HepG2 (cell line): ENCODE results near the gene PEAK1. TPM values are rescaled to one million over a fixed set of nuclear protein-coding genes. Genes with fewer than 3 reads are reported as not detected.

Experiments
- ATAC-seq: fragments of 200-7000 bp; cut with Tn5 transposase; 3 replicates; pipeline ENCODE4 v1.9.1; 2020; ENCODE audit warnings: mild to moderate bottlenecking, moderate library complexity
- BruUV-seq: library from RNA; stranded (reverse); fragments of 400-500 nt; replicated peaks from 2 replicates; lab custom pipeline; 2021; lab: Mats Ljungman, UMichigan
- CTCF ChIA-PET: fragments of 300-600 bp; formaldehyde crosslinking; extraction: SDS; loops from one replicate; lab custom pipeline; 2021; ENCODE audit warnings: low total read pairs, inconsistent platforms, low intra/inter-chr PET ratio; lab: Yijun Ruan, JAX
- POLR2A ChIA-PET: fragments of 350-600 bp; sonication (Branson Sonifier 250); formaldehyde crosslinking; loops from one replicate; lab custom pipeline; 2020; ENCODE audit warnings: antibody characterized with exemption, inconsistent platforms; lab: Yijun Ruan, JAX
- DNase-seq: peaks from one replicate; pipeline ENCODE4 v3.0.0-alpha.2; 2015; ENCODE audit warnings: low spot score
- FAIRE-seq: peaks from 3 replicates; lab custom pipeline; 2011; peaks lifted over from hg19 to GRCh38; lab: Jason Lieb, UNC
- H2AFZ ChIP-seq: one replicate; pipeline ENCODE4 v1.6.1; 2011; ENCODE audit warnings: low read length, inconsistent platforms
- H3K27ac ChIP-seq: fragments of 300-600 bp; 3 replicates; pipeline ENCODE4 v1.8.0; 2011; ENCODE audit warnings: mixed run types, mild to moderate bottlenecking, mixed read lengths, low read length, inconsistent platforms; ENCODE audit not compliant: insufficient read depth; ENCODE audit errors: extremely low read length
- H3K27me3 ChIP-seq, 2 experiments: fragments of 200-600 bp in 1 of 2; 2 replicates in 1 of 2; 3 replicates in 1 of 2; pipeline versions ENCODE4 v1.6.0 to v1.8.0; 2011; ENCODE audit warnings: low read length in 2 of 2, mild to moderate bottlenecking in 2 of 2, moderate library complexity in 2 of 2, inconsistent platforms in 1 of 2; ENCODE audit not compliant: insufficient read depth in 2 of 2, control insufficient read depth in 1 of 2
- H3K36me3 ChIP-seq, 2 experiments: fragments of 200-600 bp in 1 of 2; replicated peaks in 1 of 2; 2 replicates in 1 of 2; 3 replicates in 1 of 2; pipeline versions ENCODE4 v1.5.1 to v1.8.0; 2011; ENCODE audit warnings: low read length in 2 of 2, inconsistent platforms in 1 of 2; ENCODE audit not compliant: insufficient read depth in 2 of 2, control insufficient read depth in 1 of 2
- H3K4me1 ChIP-seq: 2 replicates; pipeline ENCODE4 v1.5.1; 2012; ENCODE audit warnings: low read length, inconsistent platforms; ENCODE audit not compliant: insufficient read depth
- H3K4me2 ChIP-seq: 2 replicates; pipeline ENCODE4 v1.6.0; 2011; ENCODE audit warnings: low read depth, low read length, inconsistent platforms
- H3K4me3 ChIP-seq, 3 experiments: fragments of 200-600 bp in 1 of 3; sonication (generic), shearing (Covaris generic) in 1 of 3; replicated peaks in 1 of 3; 2 replicates each; pipeline ENCODE4 v1.5.1; 2011 to 2016; ENCODE audit warnings: low read length in 3 of 3, inconsistent platforms in 2 of 3, low read depth in 2 of 3, mild to moderate bottlenecking in 2 of 3, control low read depth in 1 of 3, mixed read lengths in 1 of 3; ENCODE audit not compliant: insufficient read depth in 1 of 3
- H3K79me2 ChIP-seq: one replicate; pipeline ENCODE4 v1.6.1; 2011; ENCODE audit warnings: low read length, inconsistent platforms; ENCODE audit not compliant: insufficient read depth
- H3K9ac ChIP-seq: 2 replicates; pipeline ENCODE4 v1.6.0; 2011; ENCODE audit warnings: mild to moderate bottlenecking, low read depth, low read length, inconsistent platforms; ENCODE audit not compliant: insufficient read depth
- H3K9me3 ChIP-seq: 2 replicates; pipeline ENCODE4 v1.5.1; 2012; ENCODE audit warnings: mild to moderate bottlenecking, low read length
- H4K20me1 ChIP-seq: 2 replicates; pipeline ENCODE4 v1.6.0; 2011; ENCODE audit warnings: inconsistent platforms, mild to moderate bottlenecking, low read length, moderate library complexity; ENCODE audit not compliant: insufficient read depth
- ADNP ChIP-seq: sonication (generic); formaldehyde crosslinking; IDR thresholded peaks from 2 replicates; pipeline ENCODE4 v1.4.0; 2020; ENCODE audit warnings: missing genetic modification reagents
- AHDC1 ChIP-seq: sonication (generic); formaldehyde crosslinking; IDR thresholded peaks from 2 replicates; pipeline ENCODE4 v1.5.1; 2020; ENCODE audit warnings: mild to moderate bottlenecking, missing genetic modification reagents, borderline replicate concordance
- ELK4 ChIP-seq: sonication (generic); formaldehyde crosslinking; IDR thresholded peaks from 2 replicates; pipeline ENCODE4 v1.9.0; 2021; ENCODE audit warnings: missing genetic modification reagents, borderline replicate concordance
- KDM6A ChIP-seq: IDR thresholded peaks from 2 replicates; pipeline ENCODE4 v1.6.1; 2016; ENCODE audit warnings: low read depth
- MIER3 ChIP-seq: IDR thresholded peaks from 2 replicates; pipeline ENCODE4 v1.6.1; 2016; ENCODE audit warnings: missing compliant biosample characterization, borderline replicate concordance
- SMARCC2 ChIP-seq: fragments of 450-650 bp; IDR thresholded peaks from 2 replicates; pipeline ENCODE4 v1.6.1; 2017; ENCODE audit warnings: antibody characterized with exemption, mild to moderate bottlenecking
- TFDP1 ChIP-seq: IDR thresholded peaks from 2 replicates; pipeline ENCODE4 v1.6.1; 2016; ENCODE audit warnings: missing compliant biosample characterization, missing genetic modification reagents, borderline replicate concordance
- TMF1 ChIP-seq: sonication (generic); formaldehyde crosslinking; IDR thresholded peaks from 2 replicates; pipeline ENCODE4 v1.8.1; 2022; ENCODE audit warnings: low read depth, missing genetic modification reagents
- USF2 ChIP-seq, 2 experiments: sonication (generic) in 1 of 2; formaldehyde crosslinking in 1 of 2; IDR thresholded peaks; 2 replicates each; pipeline versions ENCODE4 v1.5.1 to v1.6.1; 2011 to 2020; ENCODE audit warnings: borderline replicate concordance in 1 of 2, low read depth in 1 of 2, low read length in 1 of 2, mild to moderate bottlenecking in 1 of 2, missing genetic modification reagents in 1 of 2, moderate library complexity in 1 of 2
- ZNF292 ChIP-seq: sonication (generic); formaldehyde crosslinking; IDR thresholded peaks from 2 replicates; pipeline ENCODE4 v1.8.1; 2022; ENCODE audit warnings: mild to moderate bottlenecking, low read depth, missing genetic modification reagents, borderline replicate concordance
- ZNF367 ChIP-seq: sonication (generic); formaldehyde crosslinking; IDR thresholded peaks from 2 replicates; pipeline ENCODE4 v1.4.0; 2020; ENCODE audit warnings: missing genetic modification reagents, borderline replicate concordance
- WGBS: methylation state at CpG from one replicate; pipeline ENCODE4 v1.1.6; 2017; ENCODE audit warnings: low lambda C conversion rate; 5-methylcytosine and 5-hydroxymethylcytosine counted together
- in situ Hi-C: cut with HindIII; loops from 2 replicates; pipeline ENCODE4 v1.10.0; 2017; ENCODE audit warnings: low pct_unique_long_range_greater_than_20kb; ENCODE audit not compliant: extremely low pct_ligation_motif_present
- intact Hi-C: fragments of 100-400 bp; cut with micrococcal nuclease; formaldehyde crosslinking; loops from one replicate; pipeline ENCODE4 v1.10.0; 2022; ENCODE audit not compliant: unreplicated experiment
- polyA plus RNA-seq, 8 experiments: library from polyadenylated mRNA; depleted of rRNA in 3 of 8; stranded (reverse) in 7 of 8; unstranded in 1 of 8; fragments of >200 nt; fragmentation: Illumina TruSeq in 4 of 8; extraction: Trizol in 4 of 8; gene quantifications; 2 replicates each; pipeline versions ENCODE4 v1.2.1 to v1.2.3, GENCODE V29; 2011 to 2016; ENCODE audit warnings: low read depth in 4 of 8, missing spikeins in 1 of 8, mixed read lengths in 1 of 8; ENCODE audit not compliant: insufficient read depth in 1 of 8
- total RNA-seq, 5 experiments: library from RNA; depleted of rRNA; stranded (reverse); fragments of >200 nt; fragmentation: Illumina TruSeq; extraction: Trizol; gene quantifications; 2 replicates each; pipeline ENCODE4 v1.2.3, GENCODE V29; 2016; ENCODE audit warnings: low read depth in 1 of 5

PEAK1 gene
- total and polyA plus RNA-seq, 2 of the 13 experiments (the other 11 are each of a cell fraction or from before 2014, with no cell fraction given): 6.0 to 6.6 TPM

GRCh38 chr15:77387365-77388105 is 32.4 kb downstream of the PEAK1 start:
- DNase-seq: no peak
- intact Hi-C loops (no loop called here), in situ Hi-C loops (no loop called here)
- no TSS peak for BruUV-seq
- Histone ChIP-seq H3K4me2 (no peak overlapping the region), H2AFZ (no peak overlapping the region), H3K36me3 (no peaks in the 10 kb centered on the region; a peak in 1 of 5 replicates), H3K79me2 (peaks cover 15% of the 10 kb centered on the region), H3K4me1 (no peaks in the 10 kb centered on the region), H3K9me3 (no peaks in the 10 kb centered on the region), H4K20me1 (peaks cover 7% of the 10 kb centered on the region; the same call in 1 of the 2 replicates), H3K27ac (no peak overlapping the region), H3K9ac (no peak overlapping the region), H3K4me3 (no peak overlapping the region), H3K27me3 (no peaks in the 10 kb centered on the region)
- CTCF ChIA-PET: no interaction called here
- no peak for FAIRE-seq
- POLR2A ChIA-PET: no interaction called here
- no peak for ATAC-seq
- WGBS: 100% methylated on average over 2 of the region's 2 CpGs
- TF ChIP-seq KDM6A (CRISPR knock-in tag): no peak
- TF ChIP-seq ADNP (CRISPR knock-in tag): no peak
- no peak for TF ChIP-seq ZNF367 (CRISPR knock-in tag)
- no peak for TF ChIP-seq TFDP1
- TF ChIP-seq ZNF292 (CRISPR knock-in tag): no peak
- TF ChIP-seq TMF1 (CRISPR knock-in tag): no peak
- TF ChIP-seq SMARCC2: no peak
- no peak for TF ChIP-seq MIER3 (CRISPR knock-in tag)
- no peak for TF ChIP-seq ELK4
- no peak for TF ChIP-seq AHDC1 (CRISPR knock-in tag)
- TF ChIP-seq USF2 (IDR thresholded peaks at IDR 0.05; ENCODE audit: low read depth, low read length): no peak
- TF ChIP-seq USF2 (CRISPR knock-in tag; IDR thresholded peaks at IDR 0.05; ENCODE audit: borderline replicate concordance): no peak
